OCI-LY3 (cell line): ENCODE data around the gene SFMBT1.
"Not testable (repeated sequence)": the region's sequence is repeated elsewhere in the genome, so short reads cannot be mapped to it uniquely, and the experiment has no call there.

Experiments
- EZH2phosphoT487 ChIP-seq: fragments of 200-600 bp; shearing (Covaris generic); IDR thresholded peaks from 2 replicates; pipeline ENCODE4 v1.6.1; 2018; ENCODE audit warnings: antibody characterized with exemption, mixed run types, low read depth
- TF ChIP-seq, protein P1 (sequence below): fragments of 200-600, 300-600 bp; sonication (generic); IDR thresholded peaks from 2 replicates; pipeline ENCODE4 v1.5.1; 2014; ENCODE audit warnings: antibody characterized with exemption, low read length, low read depth

DNA sequence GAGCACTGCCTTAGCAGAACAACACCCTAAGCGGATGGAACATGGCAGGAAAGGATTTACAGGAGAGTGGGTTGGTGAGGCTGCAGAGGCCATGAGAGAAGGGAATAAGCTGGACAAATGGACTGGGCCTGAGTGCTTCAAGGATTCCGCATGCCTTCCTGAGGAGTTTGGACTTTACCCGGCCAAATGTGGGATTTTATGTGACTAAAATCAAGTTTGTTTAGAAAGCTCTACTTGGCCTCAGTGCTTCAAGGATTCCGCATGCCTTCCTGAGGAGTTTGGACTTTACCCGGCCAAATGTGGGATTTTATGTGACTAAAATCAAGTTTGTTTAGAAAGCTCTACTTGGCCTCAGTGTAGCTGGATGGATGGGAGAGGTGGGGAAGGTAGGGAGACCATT is 10.9 kb downstream of the SFMBT1 start:
- TF ChIP-seq, protein P1, sequence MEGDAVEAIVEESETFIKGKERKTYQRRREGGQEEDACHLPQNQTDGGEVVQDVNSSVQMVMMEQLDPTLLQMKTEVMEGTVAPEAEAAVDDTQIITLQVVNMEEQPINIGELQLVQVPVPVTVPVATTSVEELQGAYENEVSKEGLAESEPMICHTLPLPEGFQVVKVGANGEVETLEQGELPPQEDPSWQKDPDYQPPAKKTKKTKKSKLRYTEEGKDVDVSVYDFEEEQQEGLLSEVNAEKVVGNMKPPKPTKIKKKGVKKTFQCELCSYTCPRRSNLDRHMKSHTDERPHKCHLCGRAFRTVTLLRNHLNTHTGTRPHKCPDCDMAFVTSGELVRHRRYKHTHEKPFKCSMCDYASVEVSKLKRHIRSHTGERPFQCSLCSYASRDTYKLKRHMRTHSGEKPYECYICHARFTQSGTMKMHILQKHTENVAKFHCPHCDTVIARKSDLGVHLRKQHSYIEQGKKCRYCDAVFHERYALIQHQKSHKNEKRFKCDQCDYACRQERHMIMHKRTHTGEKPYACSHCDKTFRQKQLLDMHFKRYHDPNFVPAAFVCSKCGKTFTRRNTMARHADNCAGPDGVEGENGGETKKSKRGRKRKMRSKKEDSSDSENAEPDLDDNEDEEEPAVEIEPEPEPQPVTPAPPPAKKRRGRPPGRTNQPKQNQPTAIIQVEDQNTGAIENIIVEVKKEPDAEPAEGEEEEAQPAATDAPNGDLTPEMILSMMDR, result not testable (repeated sequence)
- TF ChIP-seq EZH2phosphoT487, result not testable (repeated sequence)
